GM18873 (cell line): ENCODE results near the gene POGZ.
"Not testable (repeated sequence)": the region's sequence is repeated elsewhere in the genome, so short reads cannot be mapped to it uniquely, and the experiment has no call there.

Source experiments
- ATAC-seq: cut with Tn5 transposase; IDR thresholded peaks from one replicate; pipeline ENCODE4 v1.9.1; 2021; ENCODE audit warnings: mild to moderate bottlenecking, moderate library complexity, moderate number of reproducible peaks; ENCODE audit not compliant: unreplicated experiment, low FRiP score

Gene POGZ

DNA sequence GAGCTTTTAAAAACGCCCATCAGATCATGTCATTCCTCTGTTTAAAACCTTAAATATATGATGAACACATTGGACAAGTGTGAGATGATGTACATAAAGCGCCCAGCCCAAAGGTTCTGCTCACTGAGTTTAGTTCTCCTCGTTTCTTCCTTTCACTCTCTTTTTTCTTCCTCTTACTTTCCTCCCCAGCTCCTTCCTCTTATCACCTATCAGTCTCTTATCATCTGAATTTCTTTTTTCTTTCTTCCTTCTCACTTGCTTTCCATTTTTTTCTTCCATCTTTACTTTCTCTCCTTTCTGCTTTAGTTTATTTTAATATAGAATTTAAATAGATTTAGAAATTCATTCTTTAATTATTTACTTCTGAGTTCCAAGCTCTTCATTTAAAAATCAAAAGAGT lies 17.8 kb upstream of the POGZ start:
- no peak for ATAC-seq

DNA sequence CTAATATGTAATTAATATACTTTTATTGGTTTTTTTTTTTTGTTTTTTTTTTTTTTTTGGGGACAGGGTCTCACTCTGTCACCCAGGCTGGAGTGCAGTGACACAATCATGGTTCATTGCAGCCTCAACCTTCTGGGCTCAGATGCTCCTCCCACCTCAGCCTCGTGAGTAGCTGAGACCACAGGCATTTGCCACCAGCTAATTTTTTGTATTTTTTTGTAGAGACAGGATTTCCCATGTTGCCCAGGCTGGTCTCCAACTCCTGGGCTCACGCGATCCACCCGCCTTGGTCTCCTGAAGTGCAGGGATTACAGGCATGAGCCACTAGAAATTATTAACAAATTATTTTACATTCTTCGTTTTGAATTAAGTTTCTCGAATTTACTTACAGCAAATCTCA lies 16.8 kb upstream of the POGZ start:
- no peak for ATAC-seq

DNA sequence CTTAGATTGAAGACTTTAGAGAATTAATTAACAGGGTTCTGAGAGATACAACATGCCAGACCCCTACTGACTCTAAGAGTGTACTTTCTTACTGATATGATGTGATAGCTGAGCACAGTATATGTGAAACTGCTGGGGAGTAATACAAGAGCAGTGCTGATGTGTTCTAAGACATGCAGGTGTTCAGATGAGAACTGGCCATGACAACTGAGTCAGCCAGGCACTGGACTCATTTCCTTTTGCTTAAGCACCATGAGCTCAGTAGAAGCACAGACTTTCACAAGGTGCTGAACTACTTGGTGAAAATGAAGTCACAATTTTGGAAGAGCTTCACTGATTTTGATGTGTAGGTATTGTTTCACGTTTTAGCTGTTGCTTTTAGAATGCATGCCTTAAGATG lies 15.9 kb upstream of the POGZ start:
- ATAC-seq, result peak; percentile 70

DNA sequence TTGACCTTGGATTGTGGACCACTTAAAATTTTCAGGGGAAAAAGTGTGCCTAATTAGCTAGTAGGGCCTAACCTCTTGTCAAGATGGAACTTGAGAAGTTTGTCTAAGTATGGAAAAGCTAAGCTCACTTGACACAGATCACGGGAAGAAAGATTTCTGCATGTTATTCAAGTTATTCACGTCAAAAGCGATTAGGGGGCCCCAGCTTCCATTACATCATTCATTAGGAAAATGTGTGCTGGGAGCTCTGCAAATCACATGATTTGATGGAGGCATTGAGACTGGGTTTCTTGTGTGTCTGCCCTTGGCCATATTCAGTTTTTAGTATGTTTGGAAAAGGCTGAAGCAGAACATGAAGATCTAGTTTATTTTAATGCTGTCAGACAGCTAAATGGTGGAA lies 15.5 kb upstream of the POGZ start:
- ATAC-seq, result no peak

DNA sequence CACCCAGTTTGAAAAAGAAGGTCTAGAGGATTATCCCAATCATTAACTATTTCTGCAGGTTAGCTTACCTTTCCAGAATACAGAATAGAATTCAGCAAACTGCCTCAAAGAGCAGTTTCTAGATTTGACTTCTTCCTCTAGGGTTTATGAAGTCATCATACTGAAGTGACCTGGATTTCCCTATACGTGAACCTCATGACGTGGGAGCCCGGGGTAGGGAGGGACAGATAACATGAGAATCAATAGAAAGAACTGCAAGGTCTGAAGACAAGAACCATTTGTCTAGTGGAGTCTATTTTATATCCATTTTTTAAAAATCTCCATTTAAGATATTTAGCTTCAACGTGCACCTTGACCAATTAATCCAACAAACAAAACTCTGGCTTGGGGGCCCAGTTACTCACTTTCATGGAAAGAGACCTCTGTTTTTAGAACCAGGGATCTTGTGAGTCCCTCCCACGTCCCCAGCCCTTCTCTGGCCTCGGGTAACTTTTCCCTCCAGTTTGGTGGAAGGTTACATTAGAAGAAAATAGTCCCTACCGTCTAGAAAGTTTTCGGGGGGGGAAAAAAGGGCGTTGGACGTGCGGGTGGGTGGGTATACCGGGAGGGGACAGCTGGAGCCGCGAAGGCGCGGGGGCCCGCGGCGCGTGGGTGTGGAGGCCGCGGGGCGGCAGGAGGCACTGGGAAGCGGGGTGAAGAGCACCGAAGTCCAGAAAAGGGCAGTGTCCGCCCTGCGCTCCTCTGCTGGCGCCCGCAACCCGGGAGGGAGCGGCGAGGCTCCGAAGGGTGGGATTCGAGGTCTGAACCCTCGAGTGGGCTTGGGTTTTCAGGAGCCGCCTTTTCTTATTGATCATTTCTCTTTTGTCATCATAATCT lies 13.8 kb upstream of the POGZ start:
- ATAC-seq, result no peak

DNA sequence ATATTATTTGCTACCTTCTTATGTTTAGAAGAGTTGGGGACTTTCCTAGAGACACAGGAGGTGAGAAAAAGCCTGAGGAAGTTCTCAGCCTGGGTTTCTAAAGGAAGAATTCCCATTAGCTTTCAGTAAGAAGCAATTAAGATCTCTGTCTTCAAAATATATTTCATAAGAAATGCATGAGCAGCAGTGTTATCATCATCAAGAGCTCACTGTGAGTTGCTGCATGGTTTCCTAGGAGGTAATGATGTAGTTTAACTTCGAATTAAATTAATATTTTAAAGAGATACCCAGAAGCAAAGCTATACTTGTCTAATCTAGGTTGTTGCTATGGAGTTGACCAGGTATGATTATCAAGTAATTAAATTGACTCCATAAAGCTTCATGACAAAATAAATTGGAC lies 5.7 kb upstream of the POGZ start:
- no peak for ATAC-seq

DNA sequence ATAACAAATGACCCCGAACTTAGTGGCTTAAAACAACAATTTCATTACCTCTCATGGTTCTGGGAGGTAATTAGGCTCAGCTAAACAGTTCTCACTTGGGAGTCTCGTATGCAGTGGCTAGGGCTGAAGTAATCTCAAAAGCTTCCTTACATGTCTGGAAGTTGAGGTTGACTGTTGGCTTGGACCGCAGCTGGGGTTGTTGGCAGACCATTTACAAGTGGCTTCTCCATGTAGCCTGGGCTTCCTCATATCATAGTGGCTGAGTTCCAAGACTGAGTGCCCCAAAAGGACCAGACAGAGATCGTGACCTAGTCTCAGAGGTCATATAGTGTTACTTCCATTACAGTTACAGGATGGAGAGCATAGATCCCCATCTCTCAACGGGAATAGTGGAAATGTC lies 2.4 kb upstream of the POGZ start:
- ATAC-seq, result no peak

DNA sequence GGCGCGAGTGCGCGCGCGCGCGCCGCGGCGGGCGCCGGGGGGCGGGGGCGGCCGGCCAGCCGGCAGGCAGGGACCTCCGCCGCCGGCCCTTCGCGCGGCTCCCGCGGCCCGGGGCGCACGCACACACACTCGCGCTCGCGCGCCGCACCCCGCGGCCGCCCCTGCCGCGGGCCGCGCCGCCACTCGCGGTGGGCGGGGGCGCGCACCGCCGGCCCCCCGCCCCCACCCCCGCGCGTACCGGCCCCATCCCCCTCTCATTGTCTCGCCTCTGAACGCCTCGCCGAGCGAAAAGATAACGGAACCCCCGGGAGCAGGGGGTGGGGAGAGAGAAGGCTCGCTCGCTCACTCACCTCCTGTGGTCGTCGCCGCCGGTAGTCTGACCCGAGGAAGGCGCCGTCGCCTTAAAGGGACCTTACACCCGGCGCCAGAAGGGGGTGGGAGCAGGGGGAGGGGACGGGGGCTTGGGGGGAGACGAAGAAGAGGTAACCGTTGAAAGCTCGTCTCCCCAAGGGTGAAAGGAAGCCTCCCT lies 428 bp downstream of the POGZ start:
- ATAC-seq, result no peak

DNA sequence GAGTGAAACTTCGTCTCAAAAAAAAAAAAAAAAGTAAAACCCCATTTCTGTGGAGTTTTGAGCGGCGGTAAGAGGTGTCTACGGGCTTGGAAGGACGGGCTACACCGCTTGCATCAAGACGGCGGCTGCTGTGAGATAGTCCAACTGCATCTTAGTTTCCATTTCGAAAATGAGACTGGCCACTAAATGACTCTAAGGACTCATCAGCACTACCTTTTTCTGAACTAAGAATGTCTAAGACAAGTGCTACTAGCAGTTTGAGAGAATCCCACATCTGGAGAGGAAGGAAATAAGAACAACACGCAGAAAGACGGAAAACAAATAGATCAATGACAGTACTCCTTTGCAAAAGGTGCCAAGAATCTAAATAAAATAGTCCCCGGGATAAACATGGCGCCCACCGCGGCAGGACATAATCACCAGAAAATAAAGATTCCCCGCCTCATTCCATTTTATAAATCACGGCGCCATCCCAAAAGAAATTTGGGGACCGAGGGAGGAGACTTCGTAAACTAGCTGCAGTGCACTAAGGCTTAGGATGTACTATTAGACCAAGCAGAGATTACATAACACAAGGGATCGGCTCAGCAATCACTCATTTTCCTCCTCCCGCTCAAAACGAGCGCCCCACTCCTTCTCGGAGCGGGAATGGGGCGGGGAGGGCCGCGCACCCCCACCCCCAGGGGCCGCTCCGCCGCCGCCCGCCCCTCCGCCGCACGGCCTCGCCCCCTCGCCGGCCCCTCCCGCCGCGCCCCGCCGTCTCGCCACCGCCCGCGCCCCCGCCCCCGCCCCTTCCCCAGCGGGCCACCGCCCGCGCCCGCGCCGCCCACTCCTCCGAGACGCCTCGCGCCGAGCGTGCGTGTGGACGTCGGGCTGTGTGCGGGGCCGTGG lies 1.1 kb downstream of the POGZ start:
- no peak for ATAC-seq

DNA sequence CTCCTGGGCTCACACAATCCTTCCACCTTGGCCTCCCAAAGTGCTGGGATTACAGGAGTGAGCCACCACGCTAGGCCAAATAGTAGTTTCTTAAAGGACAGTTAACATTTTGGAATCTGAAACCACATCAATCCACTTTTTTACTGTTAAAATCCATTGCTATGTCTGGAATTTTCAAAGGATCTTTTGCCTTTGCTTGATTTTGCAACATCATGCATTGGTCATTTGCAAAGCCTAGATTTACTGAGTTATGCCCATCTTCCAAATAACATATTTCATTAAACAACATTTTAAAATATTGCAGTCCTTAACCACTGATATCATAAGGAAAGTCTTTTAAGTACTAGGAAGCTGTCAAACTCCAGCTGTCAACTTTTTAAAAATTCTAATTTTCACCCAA lies 3.3 kb downstream of the POGZ start:
- ATAC-seq, result no peak

DNA sequence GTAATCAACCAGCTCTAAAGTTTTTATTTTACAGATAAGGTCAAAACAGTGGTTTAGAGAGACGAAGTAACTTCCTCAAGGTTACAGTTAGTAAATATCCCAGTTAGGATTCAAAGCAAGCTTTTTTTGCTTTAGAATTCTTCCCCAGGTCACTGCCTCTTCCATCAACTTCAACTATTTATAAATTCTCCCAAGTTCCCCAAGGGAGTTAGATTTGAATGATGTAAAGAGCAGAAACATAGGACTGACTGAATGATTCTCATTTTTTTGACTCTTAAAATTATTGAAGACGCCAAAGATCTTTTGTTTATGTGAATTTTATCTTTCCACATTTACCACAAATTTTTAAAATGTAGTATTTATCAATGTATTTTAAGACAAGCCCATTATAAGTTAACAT lies 4.1 kb downstream of the POGZ start:
- no peak for ATAC-seq

DNA sequence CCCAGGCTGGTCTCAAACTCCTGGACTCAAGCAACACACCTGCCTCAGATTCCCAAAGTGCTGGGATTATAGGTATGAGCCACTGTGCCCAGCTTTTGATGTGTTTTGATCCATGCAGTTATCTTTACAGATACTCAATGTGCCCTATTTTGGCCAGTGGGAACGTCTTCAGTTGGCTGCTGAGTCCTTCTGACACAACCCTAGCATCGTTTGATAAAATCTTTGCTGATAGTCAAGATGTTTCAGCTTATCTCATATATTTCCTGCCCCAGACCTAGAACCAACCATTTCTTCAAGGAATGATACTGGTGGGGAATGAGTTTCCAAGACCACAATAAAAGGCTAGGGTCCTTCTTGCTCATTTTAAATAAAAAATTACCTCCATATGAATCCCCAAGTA lies 11.6 kb downstream of the POGZ start:
- no peak for ATAC-seq

DNA sequence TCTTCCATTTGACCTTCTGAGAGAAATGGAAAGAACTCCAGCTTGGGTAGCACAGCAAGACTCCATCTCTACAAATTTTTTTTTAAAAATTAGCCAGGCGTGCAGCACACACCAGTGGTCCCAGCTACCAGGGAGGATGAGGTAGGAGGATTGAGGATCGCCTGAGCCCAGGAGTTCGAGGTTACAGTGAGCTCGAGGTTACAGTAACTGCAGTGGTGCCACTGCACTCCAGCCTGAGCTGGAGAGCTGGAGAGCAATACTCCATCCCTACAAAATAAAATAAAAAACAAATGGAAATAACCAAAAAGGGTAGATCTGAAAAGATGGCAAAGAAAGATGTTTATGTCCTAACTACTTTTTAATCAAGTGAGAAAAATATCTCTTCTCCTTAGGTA lies 14.5 kb downstream of the POGZ start:
- no peak for ATAC-seq

DNA sequence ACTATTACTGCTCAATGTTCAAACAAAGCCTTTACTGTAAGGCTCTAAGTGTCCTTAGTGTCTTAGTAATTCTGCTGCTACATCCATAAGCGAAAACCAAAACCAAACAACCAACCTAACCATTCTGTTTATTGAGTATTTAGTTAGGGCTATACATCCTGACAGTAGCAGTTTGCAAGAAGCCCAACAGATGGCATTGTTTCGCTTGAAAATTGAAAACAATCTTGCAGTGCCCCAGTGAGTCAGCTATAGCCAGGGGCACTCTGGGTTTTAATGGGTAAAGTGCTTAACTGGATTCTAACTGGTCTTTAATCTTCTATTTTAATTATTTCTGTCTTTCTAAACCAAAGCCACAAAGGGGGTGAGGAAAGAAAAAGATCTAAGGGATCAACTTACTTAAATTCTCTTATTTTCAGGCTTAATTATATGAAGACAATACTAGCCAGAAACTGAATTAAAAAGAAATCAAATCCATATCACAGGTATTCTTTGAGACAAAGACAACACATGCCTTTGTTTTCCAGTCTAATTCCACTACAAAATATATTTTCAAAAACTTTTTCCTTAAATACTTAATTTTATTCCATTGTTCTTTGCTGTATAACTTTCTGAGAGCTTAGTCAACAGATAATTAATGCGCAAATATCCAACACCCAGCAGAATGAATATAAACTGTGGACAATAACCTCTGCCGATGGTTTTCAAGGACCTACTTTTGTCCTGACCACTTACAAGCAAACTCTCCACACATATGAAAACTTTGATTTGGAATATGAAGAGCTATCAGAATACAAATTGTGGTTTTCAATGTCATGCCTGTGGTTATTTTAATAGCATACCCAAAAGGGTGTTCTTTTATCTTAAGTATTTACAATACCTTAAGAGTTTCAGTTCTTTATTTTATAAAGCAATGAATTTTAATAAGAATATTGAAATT lies 15.2 kb downstream of the POGZ start:
- no peak for ATAC-seq

DNA sequence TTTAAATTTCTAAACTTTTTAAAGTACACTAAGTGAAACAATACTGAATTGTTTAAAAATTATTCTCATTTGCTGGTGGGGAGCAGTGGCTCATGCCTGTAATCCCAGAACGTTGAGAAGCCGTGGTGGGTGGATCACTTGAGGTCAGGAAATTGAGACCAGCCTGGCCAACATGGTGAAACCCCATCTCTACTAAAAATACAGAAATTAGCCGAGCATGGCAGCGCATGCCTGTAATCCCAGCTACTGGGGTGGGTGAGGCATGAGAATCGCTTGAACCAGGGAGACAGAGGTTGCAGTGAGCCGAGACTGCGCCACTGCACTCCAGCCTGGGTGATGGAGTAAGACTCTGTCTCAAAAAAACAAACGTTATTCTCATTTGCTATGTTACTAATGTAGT lies 21.9 kb downstream of the POGZ start:
- ATAC-seq, result not testable (repeated sequence)

DNA sequence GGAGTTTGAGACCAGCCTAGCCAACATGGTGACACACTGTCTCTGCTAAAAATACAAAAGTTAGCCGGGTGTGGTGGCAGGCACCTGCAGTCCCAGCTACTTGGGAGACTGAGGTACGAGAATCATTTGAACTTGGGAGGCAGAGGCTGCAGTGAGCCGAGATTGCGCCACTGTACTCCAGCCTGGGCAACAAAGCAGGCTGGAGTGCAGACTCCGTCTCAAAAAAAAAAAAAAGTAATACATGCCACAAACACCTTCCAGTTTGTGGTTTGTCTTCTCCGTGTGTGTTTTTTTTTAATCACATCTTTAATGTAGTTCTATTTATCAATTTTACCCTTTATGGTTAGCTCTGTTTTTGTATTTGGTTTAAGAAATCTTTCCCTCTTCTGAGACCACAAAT lies 22.3 kb downstream of the POGZ start:
- no peak for ATAC-seq

DNA sequence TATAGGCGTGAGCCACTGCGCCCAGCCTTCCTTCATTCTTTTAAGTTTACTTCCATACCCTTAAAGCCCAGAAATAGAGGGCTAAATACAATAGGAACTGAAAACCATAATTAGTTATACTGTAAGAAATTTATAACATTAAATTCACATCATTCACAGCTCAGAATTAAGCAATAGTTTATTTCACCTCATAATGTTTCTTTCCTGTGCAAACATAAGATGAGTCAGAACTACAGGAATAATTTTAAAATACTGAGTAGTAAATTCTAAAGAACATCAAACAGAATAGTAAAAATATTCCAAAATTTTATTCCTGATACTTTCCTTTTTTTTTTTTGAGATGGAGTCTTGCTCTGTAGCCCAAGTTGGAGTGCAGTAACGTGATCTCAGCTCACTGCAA lies 24.1 kb downstream of the POGZ start:
- ATAC-seq, result no peak

DNA sequence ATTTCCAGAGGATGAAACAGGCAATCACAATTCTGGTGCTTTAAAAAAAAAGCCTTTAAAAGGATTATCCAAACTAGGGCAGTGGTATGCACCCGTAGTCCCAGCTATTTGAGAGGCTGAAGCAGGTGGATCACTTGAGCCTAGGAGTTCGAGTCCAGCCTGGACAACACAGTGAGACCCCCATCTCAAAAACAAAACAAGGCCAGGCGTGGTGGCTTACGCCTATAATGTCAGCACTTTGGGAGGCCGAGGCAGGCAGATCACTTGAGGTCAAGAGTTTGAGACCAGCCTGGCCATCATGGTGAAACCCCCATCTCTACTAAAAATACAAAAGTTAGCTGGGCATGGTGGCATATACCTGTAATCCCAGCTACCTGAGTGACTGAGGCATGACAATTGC lies 25.5 kb downstream of the POGZ start:
- ATAC-seq, result not testable (repeated sequence)

DNA sequence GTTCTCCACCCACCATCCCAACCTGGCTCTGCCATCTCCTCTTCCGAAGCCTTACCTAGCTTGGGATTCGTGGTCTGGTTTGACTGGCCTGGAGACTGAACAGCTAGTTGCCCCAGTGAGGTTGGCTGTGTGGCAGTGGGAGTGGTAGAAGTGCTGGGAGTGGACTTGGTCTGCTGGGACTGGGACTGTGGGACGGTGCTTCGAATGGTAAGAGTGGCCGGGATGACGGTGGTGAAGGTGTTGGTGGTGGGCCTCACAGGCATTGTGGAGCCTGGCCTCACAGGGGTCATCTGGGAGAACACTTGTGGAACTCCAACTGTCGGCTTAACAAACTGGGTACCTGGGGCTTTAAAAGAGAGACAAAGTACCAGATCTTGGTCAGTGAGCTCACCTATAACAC lies 31.2 kb downstream of the POGZ start:
- ATAC-seq, result no peak

DNA sequence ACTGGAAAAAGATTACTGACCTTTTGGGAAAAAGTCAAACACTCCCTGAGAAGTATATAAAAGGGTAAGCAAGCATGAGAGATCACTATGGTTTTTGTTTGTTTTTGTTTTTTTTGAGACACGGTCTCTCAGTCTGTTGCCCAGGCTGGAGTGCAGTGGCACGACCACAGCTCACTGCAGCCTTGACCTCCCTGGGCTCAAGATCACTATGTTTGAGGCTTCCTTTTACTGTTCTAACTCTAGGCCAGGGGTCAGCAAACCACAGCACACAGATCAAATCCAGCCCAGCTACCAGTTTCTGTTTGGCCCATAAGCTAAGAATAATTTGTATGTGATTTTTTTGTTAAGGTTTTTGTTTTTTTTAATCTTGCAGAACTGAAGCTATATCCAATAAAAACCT lies 34.2 kb downstream of the POGZ start:
- ATAC-seq, result no peak
